Measurements from ENCODE around the gene CHRM4.

Gene CHRM4

DNA sequence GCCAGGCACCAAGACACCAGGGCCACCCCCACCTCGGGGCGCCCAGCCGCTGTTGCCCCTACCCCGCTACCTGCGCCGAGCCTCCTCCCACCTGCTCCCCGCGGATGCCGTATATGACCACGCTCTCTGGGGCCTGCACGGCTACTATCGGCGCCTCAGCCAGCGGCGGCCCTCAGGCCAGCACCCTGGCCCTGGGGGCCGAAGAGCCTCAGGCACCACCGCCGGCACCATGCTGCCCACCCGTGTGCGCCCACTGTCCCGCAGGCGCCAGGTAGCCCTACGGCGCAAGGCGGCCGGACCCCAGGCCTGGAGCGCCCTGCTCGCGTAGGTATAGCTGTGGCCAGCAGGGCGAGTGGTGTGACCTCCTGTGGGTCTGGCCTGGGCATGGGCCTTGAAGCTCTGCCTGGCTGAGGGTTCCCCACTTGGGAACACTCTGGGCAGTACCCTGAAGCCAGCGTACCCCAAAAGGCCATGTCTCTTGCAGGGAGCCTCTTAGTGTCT is 24.9 kb downstream of the CHRM4 start:
- no peak for DNase-seq (ENCODE audit: extremely low spot score)
- ChIA-PET CTCF (interaction anchor here (0.8 to 20.9 kb wide), 5 partner anchors 11 to 170 kb away, joined by 3 to 452 read pairs (median 13); partner anchors contain the start of gene DGKZ), POLR2A (no interaction called here)
- TF ChIP-seq, protein P1, sequence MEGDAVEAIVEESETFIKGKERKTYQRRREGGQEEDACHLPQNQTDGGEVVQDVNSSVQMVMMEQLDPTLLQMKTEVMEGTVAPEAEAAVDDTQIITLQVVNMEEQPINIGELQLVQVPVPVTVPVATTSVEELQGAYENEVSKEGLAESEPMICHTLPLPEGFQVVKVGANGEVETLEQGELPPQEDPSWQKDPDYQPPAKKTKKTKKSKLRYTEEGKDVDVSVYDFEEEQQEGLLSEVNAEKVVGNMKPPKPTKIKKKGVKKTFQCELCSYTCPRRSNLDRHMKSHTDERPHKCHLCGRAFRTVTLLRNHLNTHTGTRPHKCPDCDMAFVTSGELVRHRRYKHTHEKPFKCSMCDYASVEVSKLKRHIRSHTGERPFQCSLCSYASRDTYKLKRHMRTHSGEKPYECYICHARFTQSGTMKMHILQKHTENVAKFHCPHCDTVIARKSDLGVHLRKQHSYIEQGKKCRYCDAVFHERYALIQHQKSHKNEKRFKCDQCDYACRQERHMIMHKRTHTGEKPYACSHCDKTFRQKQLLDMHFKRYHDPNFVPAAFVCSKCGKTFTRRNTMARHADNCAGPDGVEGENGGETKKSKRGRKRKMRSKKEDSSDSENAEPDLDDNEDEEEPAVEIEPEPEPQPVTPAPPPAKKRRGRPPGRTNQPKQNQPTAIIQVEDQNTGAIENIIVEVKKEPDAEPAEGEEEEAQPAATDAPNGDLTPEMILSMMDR (IDR thresholded peaks at IDR 0.05; ENCODE audit: control extremely low read depth, extremely low read depth, low read depth, missing control alignments): no peak

- ChIA-PET CTCF (interaction anchor here (1.3 to 20.9 kb wide), 5 partner anchors 11 to 171 kb away, joined by 3 to 452 read pairs (median 13); partner anchors contain the start of gene DGKZ), POLR2A (no interaction called here)
- no peak for DNase-seq (ENCODE audit: extremely low spot score)
- TF ChIP-seq, protein P1 (IDR thresholded peaks at IDR 0.05; ENCODE audit: control extremely low read depth, extremely low read depth, low read depth, missing control alignments): no peak
These were observed 25.3 kb downstream of the CHRM4 start for GRCh38 chr11:46366260-46366659.

- CTCF ChIA-PET: interaction anchor here (0.6 to 20.9 kb wide), 8 partner anchors 8 to 172 kb away, joined by 3 to 452 read pairs (median 10); partner anchors contain the start of gene DGKZ
- POLR2A ChIA-PET: no interaction called here
- no peak for DNase-seq (ENCODE audit: extremely low spot score)
- TF ChIP-seq, protein P1 (IDR thresholded peaks at IDR 0.05; ENCODE audit: control extremely low read depth, extremely low read depth, low read depth, missing control alignments): no peak
These were observed 26.8 kb downstream of the CHRM4 start for GRCh38 chr11:46364791-46365190.

DNA sequence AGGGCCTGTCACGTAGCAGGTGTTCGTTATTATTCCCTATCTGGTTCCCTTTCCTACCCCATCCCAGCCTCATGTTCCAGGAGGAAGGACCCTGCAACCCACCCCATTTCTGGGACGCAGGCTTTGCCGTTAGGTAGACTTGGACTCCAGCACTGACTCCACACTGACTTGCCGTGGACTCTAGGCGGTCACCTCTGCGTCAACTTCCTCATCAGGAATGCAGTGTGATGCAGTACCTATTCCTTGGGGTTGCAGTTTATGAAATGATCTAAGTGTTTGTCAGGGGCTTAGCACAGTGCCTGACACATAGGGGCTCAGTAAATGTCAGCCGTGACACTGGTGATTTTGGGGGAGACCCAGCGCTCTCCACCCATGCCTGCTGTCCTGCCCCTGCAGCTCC is 27.5 kb downstream of the CHRM4 start:
- TF ChIP-seq, protein P1 (IDR thresholded peaks at IDR 0.05; ENCODE audit: control extremely low read depth, extremely low read depth, low read depth, missing control alignments): no peak
- ChIA-PET CTCF (interaction anchor here (2.5 to 20.9 kb wide), 4 partner anchors 12 to 173 kb away, joined by 12 to 452 read pairs (median 17); partner anchors contain the start of gene DGKZ), POLR2A (no interaction called here)
- DNase-seq (ENCODE audit: extremely low spot score): no peak

- TF ChIP-seq, protein P1 (IDR thresholded peaks at IDR 0.05; ENCODE audit: control extremely low read depth, extremely low read depth, low read depth, missing control alignments): no peak
- POLR2A ChIA-PET: no interaction called here
- DNase-seq (ENCODE audit: extremely low spot score): no peak
- CTCF ChIA-PET: interaction anchor here (1.0 to 20.9 kb wide), 5 partner anchors 11 to 173 kb away, joined by 3 to 452 read pairs (median 13); partner anchors contain the start of gene DGKZ
These were observed 28.0 kb downstream of the CHRM4 start for GRCh38 chr11:46363455-46364005.

- POLR2A ChIA-PET: interaction anchor here (0.5 kb wide), 1 partner anchor 215 kb away, joined by 7 read pairs; no protein-coding TSS in a partner anchor
- TF ChIP-seq, protein P1 (IDR thresholded peaks at IDR 0.05; ENCODE audit: control extremely low read depth, extremely low read depth, low read depth, missing control alignments): no peak
- DNase-seq (ENCODE audit: extremely low spot score): no peak
- CTCF ChIA-PET: interaction anchor here (1.0 to 20.9 kb wide), 4 partner anchors 11 to 175 kb away, joined by 3 to 452 read pairs (median 8); partner anchors contain the start of gene DGKZ
These were observed 28.6 kb downstream of the CHRM4 start for GRCh38 chr11:46363031-46363407.
